ENCODE results near the gene ADGRA1. TPM values are rescaled to one million over a fixed set of nuclear protein-coding genes. Genes with fewer than 3 reads are reported as not detected.

The ADGRA1 gene
- total and polyA plus RNA-seq, 2 experiments from 2014 or later, result not detected

- no peak overlapping the region for H3K27ac ChIP-seq
- H3K27me3 ChIP-seq (replicated peaks; ENCODE audit: insufficient read depth), result peaks cover 6% of the 10 kb centered on the region
- no peak overlapping the region for H3K4me2 ChIP-seq (ENCODE audit: unreplicated experiment)
- H3K9ac ChIP-seq, result no peak overlapping the region
- no peaks in the 10 kb centered on the region for H3K9me3 ChIP-seq (ENCODE audit: low read depth)
- TF ChIP-seq EZH2phosphoT487 (IDR thresholded peaks at IDR 0.05; ENCODE audit: insufficient read depth, low read depth) (no peak), EZH2 (IDR thresholded peaks at IDR 0.05; ENCODE audit: insufficient read depth, poor library complexity, severe bottlenecking) (no peak)
- H3K79me2 ChIP-seq (ENCODE audit: insufficient read depth), result no peaks in the 10 kb centered on the region
- no peak overlapping the region for H3K4me3 ChIP-seq
- no peaks in the 10 kb centered on the region for H3K36me3 ChIP-seq (ENCODE audit: low read depth)
- no peaks in the 10 kb centered on the region for H3F3A ChIP-seq (ENCODE audit: insufficient read depth)
- no peaks in the 10 kb centered on the region for H3K4me1 ChIP-seq (ENCODE audit: insufficient read depth)
- no peaks in the 10 kb centered on the region for H3K9me2 ChIP-seq (ENCODE audit: insufficient read depth)
- WGBS, 2 experiments (ENCODE audit: low coverage in 1 of 2, low lambda C conversion rate in 2 of 2, missing lambda C conversion rate in 2 of 2), result 69 to 72% methylated on average over 20 to 23 of the region's 23 CpGs
- no peak for DNase-seq
- in situ Hi-C loops (cut with MboI), result no loop called here
- no peak overlapping the region for H2AFZ ChIP-seq
- no peaks in the 10 kb centered on the region for H4K20me1 ChIP-seq (ENCODE audit: insufficient read depth)
Measured at GRCh38 chr10:133069033-133069525, 18.6 kb upstream of the ADGRA1 start.

- no peak overlapping the region for H3K4me3 ChIP-seq
- DNase-seq, result no peak
- no peaks in the 10 kb centered on the region for H4K20me1 ChIP-seq (ENCODE audit: insufficient read depth)
- no peak overlapping the region for H2AFZ ChIP-seq
- H3K9me2 ChIP-seq (ENCODE audit: insufficient read depth), result no peaks in the 10 kb centered on the region
- no peaks in the 10 kb centered on the region for H3K36me3 ChIP-seq (ENCODE audit: low read depth)
- H3K27ac ChIP-seq, result no peak overlapping the region
- H3K4me2 ChIP-seq (ENCODE audit: unreplicated experiment), result no peak overlapping the region
- TF ChIP-seq EZH2 (IDR thresholded peaks at IDR 0.05; ENCODE audit: insufficient read depth, poor library complexity, severe bottlenecking) (no peak), EZH2phosphoT487 (IDR thresholded peaks at IDR 0.05; ENCODE audit: insufficient read depth, low read depth) (no peak)
- 61% methylated on average over 16 of the region's 16 CpGs for WGBS, 2 experiments (ENCODE audit: low coverage in 1 of 2, low lambda C conversion rate in 2 of 2, missing lambda C conversion rate in 2 of 2)
- no peak overlapping the region for H3K9ac ChIP-seq
- in situ Hi-C loops (cut with MboI), result no loop called here
- no peaks in the 10 kb centered on the region for H3F3A ChIP-seq (ENCODE audit: insufficient read depth)
- H3K79me2 ChIP-seq (ENCODE audit: insufficient read depth), result no peaks in the 10 kb centered on the region
- H3K9me3 ChIP-seq (ENCODE audit: low read depth), result no peaks in the 10 kb centered on the region
- peaks cover 6% of the 10 kb centered on the region for H3K27me3 ChIP-seq (replicated peaks; ENCODE audit: insufficient read depth)
- H3K4me1 ChIP-seq (ENCODE audit: insufficient read depth), result no peaks in the 10 kb centered on the region
Measured at GRCh38 chr10:133070405-133070804, 17.3 kb upstream of the ADGRA1 start.

GRCh38 chr10:133070810-133071209 lies 16.9 kb upstream of the ADGRA1 start:
- no peak for DNase-seq
- Histone ChIP-seq H3K9ac (no peak overlapping the region), H3K27me3 (replicated peaks; ENCODE audit: insufficient read depth) (peaks cover 6% of the 10 kb centered on the region), H3K79me2 (ENCODE audit: insufficient read depth) (no peaks in the 10 kb centered on the region), H3K4me2 (ENCODE audit: unreplicated experiment) (no peak overlapping the region), H3K36me3 (ENCODE audit: low read depth) (no peaks in the 10 kb centered on the region), H3F3A (ENCODE audit: insufficient read depth) (no peaks in the 10 kb centered on the region), H3K4me3 (no peak overlapping the region), H3K4me1 (ENCODE audit: insufficient read depth) (no peaks in the 10 kb centered on the region), H3K9me3 (ENCODE audit: low read depth) (no peaks in the 10 kb centered on the region), H4K20me1 (ENCODE audit: insufficient read depth) (no peaks in the 10 kb centered on the region), H3K9me2 (ENCODE audit: insufficient read depth) (no peaks in the 10 kb centered on the region), H3K27ac (no peak overlapping the region), H2AFZ (no peak overlapping the region)
- no peak for TF ChIP-seq EZH2phosphoT487 (IDR thresholded peaks at IDR 0.05; ENCODE audit: insufficient read depth, low read depth)
- no peak for TF ChIP-seq EZH2 (IDR thresholded peaks at IDR 0.05; ENCODE audit: insufficient read depth, poor library complexity, severe bottlenecking)
- WGBS, 2 experiments (ENCODE audit: low coverage in 1 of 2, low lambda C conversion rate in 2 of 2, missing lambda C conversion rate in 2 of 2), result 42 to 44% methylated on average over 20 of the region's 21 CpGs
- in situ Hi-C loops (cut with MboI), result no loop called here

GRCh38 chr10:133071733-133072132 lies 16.0 kb upstream of the ADGRA1 start:
- Histone ChIP-seq H3K4me2 (ENCODE audit: unreplicated experiment) (no peak overlapping the region), H2AFZ (no peak overlapping the region)
- in situ Hi-C loops (cut with MboI), result no loop called here

GRCh38 chr10:133072196-133072595 lies 15.5 kb upstream of the ADGRA1 start:
- no peaks in the 10 kb centered on the region for H3K9me2 ChIP-seq (ENCODE audit: insufficient read depth)
- H3K4me1 ChIP-seq (ENCODE audit: insufficient read depth), result no peaks in the 10 kb centered on the region
- no peak overlapping the region for H3K4me3 ChIP-seq
- no peak overlapping the region for H3K4me2 ChIP-seq (ENCODE audit: unreplicated experiment)
- H3K27me3 ChIP-seq (replicated peaks; ENCODE audit: insufficient read depth), result peaks cover 6% of the 10 kb centered on the region
- WGBS, 2 experiments (ENCODE audit: low coverage in 1 of 2, low lambda C conversion rate in 2 of 2, missing lambda C conversion rate in 2 of 2), result 27 to 44% methylated on average over 16 to 18 of the region's 19 CpGs
- TF ChIP-seq EZH2phosphoT487 (IDR thresholded peaks at IDR 0.05; ENCODE audit: insufficient read depth, low read depth), result no peak
- no peak for TF ChIP-seq EZH2 (IDR thresholded peaks at IDR 0.05; ENCODE audit: insufficient read depth, poor library complexity, severe bottlenecking)
- H4K20me1 ChIP-seq (ENCODE audit: insufficient read depth), result no peaks in the 10 kb centered on the region
- no peak overlapping the region for H2AFZ ChIP-seq
- in situ Hi-C loops (cut with MboI), result no loop called here
- H3K9me3 ChIP-seq (ENCODE audit: low read depth), result no peaks in the 10 kb centered on the region
- no peaks in the 10 kb centered on the region for H3K79me2 ChIP-seq (ENCODE audit: insufficient read depth)
- H3K9ac ChIP-seq, result no peak overlapping the region
- DNase-seq, result no peak
- H3K27ac ChIP-seq, result no peak overlapping the region
- no peaks in the 10 kb centered on the region for H3K36me3 ChIP-seq (ENCODE audit: low read depth)
- no peaks in the 10 kb centered on the region for H3F3A ChIP-seq (ENCODE audit: insufficient read depth)

More at GRCh38 chr10:133071733-133072132, 16.0 kb upstream of the ADGRA1 start:
- no peaks in the 10 kb centered on the region for H4K20me1 ChIP-seq (ENCODE audit: insufficient read depth)
- H3F3A ChIP-seq (ENCODE audit: insufficient read depth), result no peaks in the 10 kb centered on the region
- H3K27ac ChIP-seq, result no peak overlapping the region
- no peaks in the 10 kb centered on the region for H3K36me3 ChIP-seq (ENCODE audit: low read depth)
- no peak for DNase-seq
- no peaks in the 10 kb centered on the region for H3K9me2 ChIP-seq (ENCODE audit: insufficient read depth)
- no peaks in the 10 kb centered on the region for H3K79me2 ChIP-seq (ENCODE audit: insufficient read depth)
- no peak for TF ChIP-seq EZH2 (IDR thresholded peaks at IDR 0.05; ENCODE audit: insufficient read depth, poor library complexity, severe bottlenecking)
- no peak for TF ChIP-seq EZH2phosphoT487 (IDR thresholded peaks at IDR 0.05; ENCODE audit: insufficient read depth, low read depth)
- no peaks in the 10 kb centered on the region for H3K4me1 ChIP-seq (ENCODE audit: insufficient read depth)
- 20 to 39% methylated on average over 9 to 11 of the region's 11 CpGs for WGBS, 2 experiments (ENCODE audit: low coverage in 1 of 2, low lambda C conversion rate in 2 of 2, missing lambda C conversion rate in 2 of 2)
- H3K9ac ChIP-seq, result no peak overlapping the region
- peaks cover 6% of the 10 kb centered on the region for H3K27me3 ChIP-seq (replicated peaks; ENCODE audit: insufficient read depth)
- no peak overlapping the region for H3K4me3 ChIP-seq
- no peaks in the 10 kb centered on the region for H3K9me3 ChIP-seq (ENCODE audit: low read depth)
